ENCODE results near the gene RAET1E. TPM values are rescaled to one million over a fixed set of nuclear protein-coding genes. Genes with fewer than 3 reads are reported as not detected.

The RAET1E gene
- total and polyA plus RNA-seq, 9 of the 15 experiments (the other 6 are each of a cell fraction or from before 2014, with no cell fraction given) = not detected

DNA sequence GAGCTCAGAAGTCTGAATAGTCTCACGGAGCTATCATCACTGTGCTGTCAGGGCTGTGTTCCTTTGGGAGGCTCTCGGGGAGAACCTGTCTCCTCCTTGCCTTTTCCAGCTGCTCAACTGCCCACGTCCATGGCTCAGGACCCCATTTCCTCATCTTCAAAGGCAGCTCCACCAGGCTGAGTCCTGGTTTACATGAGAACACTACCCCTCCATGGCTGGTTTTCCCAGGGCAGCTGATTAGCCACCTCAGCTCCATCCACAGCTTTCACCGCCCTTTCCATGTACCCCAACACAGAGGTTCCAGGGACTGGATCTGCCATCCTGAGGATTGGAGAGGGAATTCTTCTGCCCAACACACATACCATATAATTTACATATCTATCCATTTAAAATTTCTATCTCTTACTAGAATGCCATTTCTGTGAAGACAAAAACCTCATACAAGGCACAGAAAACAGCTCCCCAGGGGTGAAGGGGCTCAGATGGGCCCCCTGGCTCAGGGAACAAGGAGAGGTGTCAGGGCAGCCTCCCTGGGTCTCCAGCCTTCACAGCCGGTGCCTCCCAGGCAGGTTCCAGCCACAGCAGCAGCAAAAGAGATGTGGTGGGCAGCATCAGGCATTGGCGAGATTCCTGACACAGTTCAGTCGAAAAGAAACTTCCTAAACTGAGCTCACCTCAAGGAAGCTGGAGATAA, 2.2 kb upstream of the RAET1E start (continued):
- TF ChIP-seq, protein P1, sequence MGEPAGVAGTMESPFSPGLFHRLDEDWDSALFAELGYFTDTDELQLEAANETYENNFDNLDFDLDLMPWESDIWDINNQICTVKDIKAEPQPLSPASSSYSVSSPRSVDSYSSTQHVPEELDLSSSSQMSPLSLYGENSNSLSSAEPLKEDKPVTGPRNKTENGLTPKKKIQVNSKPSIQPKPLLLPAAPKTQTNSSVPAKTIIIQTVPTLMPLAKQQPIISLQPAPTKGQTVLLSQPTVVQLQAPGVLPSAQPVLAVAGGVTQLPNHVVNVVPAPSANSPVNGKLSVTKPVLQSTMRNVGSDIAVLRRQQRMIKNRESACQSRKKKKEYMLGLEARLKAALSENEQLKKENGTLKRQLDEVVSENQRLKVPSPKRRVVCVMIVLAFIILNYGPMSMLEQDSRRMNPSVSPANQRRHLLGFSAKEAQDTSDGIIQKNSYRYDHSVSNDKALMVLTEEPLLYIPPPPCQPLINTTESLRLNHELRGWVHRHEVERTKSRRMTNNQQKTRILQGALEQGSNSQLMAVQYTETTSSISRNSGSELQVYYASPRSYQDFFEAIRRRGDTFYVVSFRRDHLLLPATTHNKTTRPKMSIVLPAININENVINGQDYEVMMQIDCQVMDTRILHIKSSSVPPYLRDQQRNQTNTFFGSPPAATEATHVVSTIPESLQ (CRISPR knock-in tag; IDR thresholded peaks at IDR 0.05) = no peak
- TF ChIP-seq, protein P2, sequence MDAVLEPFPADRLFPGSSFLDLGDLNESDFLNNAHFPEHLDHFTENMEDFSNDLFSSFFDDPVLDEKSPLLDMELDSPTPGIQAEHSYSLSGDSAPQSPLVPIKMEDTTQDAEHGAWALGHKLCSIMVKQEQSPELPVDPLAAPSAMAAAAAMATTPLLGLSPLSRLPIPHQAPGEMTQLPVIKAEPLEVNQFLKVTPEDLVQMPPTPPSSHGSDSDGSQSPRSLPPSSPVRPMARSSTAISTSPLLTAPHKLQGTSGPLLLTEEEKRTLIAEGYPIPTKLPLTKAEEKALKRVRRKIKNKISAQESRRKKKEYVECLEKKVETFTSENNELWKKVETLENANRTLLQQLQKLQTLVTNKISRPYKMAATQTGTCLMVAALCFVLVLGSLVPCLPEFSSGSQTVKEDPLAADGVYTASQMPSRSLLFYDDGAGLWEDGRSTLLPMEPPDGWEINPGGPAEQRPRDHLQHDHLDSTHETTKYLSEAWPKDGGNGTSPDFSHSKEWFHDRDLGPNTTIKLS (IDR thresholded peaks at IDR 0.05; ENCODE audit: borderline replicate concordance, low read depth) = no peak

- no peaks in the 10 kb centered on the region for H3K9me1 ChIP-seq (ENCODE audit: control insufficient read depth, insufficient read depth, low read length)
- ChIA-PET CTCF (ENCODE audit: low intra/inter-chr PET ratio) (interaction anchor here (1.0 to 1.2 kb wide), 2 partner anchors 59 to 65 kb away, joined by 3 to 4 read pairs; no protein-coding TSS in a partner anchor), POLR2A (interaction anchor here (0.6 to 1.2 kb wide), 3 partner anchors 10 to 16 kb away, joined by 3 to 6 read pairs (median 4); no protein-coding TSS in a partner anchor)
- ATAC-seq (no peak), DNase-seq (ENCODE audit: extremely low read depth in 1 of 4, low spot score in 3 of 4) (no peak), FAIRE-seq (no peak)
- no peaks in the 10 kb centered on the region for H3K79me2 ChIP-seq (ENCODE audit: control insufficient read depth, insufficient read depth, low read length)
- intact Hi-C loops (cut with micrococcal nuclease) (no loop called here), in situ Hi-C loops (cut with MboI) (no loop called here)
- H3K36me3 ChIP-seq (ENCODE audit: control insufficient read depth, insufficient read depth, low read length) = no peaks in the 10 kb centered on the region
- H3K4me3 ChIP-seq = no peak overlapping the region
- no TSS peak for BruUV-seq (replicated peaks)
- no peaks in the 10 kb centered on the region for H3K9me3 ChIP-seq (replicated peaks; ENCODE audit: control insufficient read depth, insufficient read depth, low read depth, low read length)
- H3K27me3 ChIP-seq (ENCODE audit: control insufficient read depth in 2 of 2, insufficient read depth in 2 of 2, low read length in 2 of 2) = peaks cover 46 to 81% of the 10 kb centered on the region in 2 experiments
- no peaks in the 10 kb centered on the region for H4K20me1 ChIP-seq (replicated peaks; ENCODE audit: control insufficient read depth, insufficient read depth, low read length)
- H3K4me1 ChIP-seq (replicated peaks in 1 of 2; ENCODE audit: control insufficient read depth in 2 of 2, insufficient read depth in 2 of 2, low read length in 2 of 2) = no peaks in the 10 kb centered on the region
- H2AFZ ChIP-seq (ENCODE audit: low read depth, low read length) = no peak overlapping the region
- H3K27ac ChIP-seq (ENCODE audit: extremely low read depth, low read depth, low read length) = no peak overlapping the region
- 10% methylated on average over 6 of the region's 6 CpGs for WGBS (ENCODE audit: insufficient coverage, low coverage, missing lambda C conversion rate)
- no peak overlapping the region for H3K9ac ChIP-seq (ENCODE audit: insufficient read depth in 1 of 2, low read depth in 2 of 2, low read length in 2 of 2)
- H3K4me2 ChIP-seq (ENCODE audit: insufficient read depth, low read length) = no peak overlapping the region
- TF ChIP-seq ZNF592 (IDR thresholded peaks at IDR 0.05) = no peak
- no peak for TF ChIP-seq POLR2B (IDR thresholded peaks at IDR 0.05; ENCODE audit: low read depth, partially characterized antibody)
- no peak for TF ChIP-seq ZNF121 (CRISPR knock-in tag; conservative IDR thresholded peaks at IDR 0.05)
- TF ChIP-seq SMAD1 (IDR thresholded peaks at IDR 0.05; ENCODE audit: low read depth, low read length, partially characterized antibody) = no peak
- TF ChIP-seq MEF2D (tag; conservative IDR thresholded peaks at IDR 0.05; ENCODE audit: low read depth) = no peak
- TF ChIP-seq WHSC1 (IDR thresholded peaks at IDR 0.05; ENCODE audit: low read length) = no peak
Observed at GRCh38 chr6:149899486-149899885, 1.6 kb upstream of the RAET1E start.

Measured in K562 (cell line).